Cardiac septum (tissue), 1 donor: ENCODE data around the gene CHRND. TPM values are rescaled to one million over a fixed set of nuclear protein-coding genes. Genes with fewer than 3 reads are reported as not detected.
A peak's percentile ranks its signal among the peaks of the same experiment; 100 is the strongest.
"Not testable (repeated sequence)": the region's sequence is repeated elsewhere in the genome, so short reads cannot be mapped to it uniquely, and the experiment has no call there.

ENCODE experiments used
- DNase-seq: peaks from one replicate; pipeline ENCODE4 v3.0.0-alpha.2; 2020; ENCODE audit warnings: low spot score
- intact Hi-C: fragments of 100-400 bp; cut with DNase I; formaldehyde crosslinking; loops from one replicate; pipeline ENCODE4 v1.14.0; 2022
- total RNA-seq: library from RNA; stranded (reverse); fragmentation: NEBNext Ultra II Directional; extraction: Animal tissue kit (Norgen Biotek cat#: 25700); gene quantifications from one replicate; pipeline ENCODE4 v1.2.1, GENCODE V29; 2021
- donor health status: DM: no; HTN: no; CAD: no.

Gene CHRND
- total RNA-seq, 1 donor from 2014 or later, result 0.11 TPM

GRCh38 chr2:232522623-232523401, 3.1 kb upstream of the CHRND start:
- no peak for DNase-seq
- intact Hi-C loops, result loop anchor here (2.0 to 5.0 kb wide), 2 partner anchors 76 to 616 kb away; no protein-coding TSS in a partner anchor

GRCh38 chr2:232523402-232523681, 2.6 kb upstream of the CHRND start:
- intact Hi-C loops, result loop anchor here (2.0 to 5.0 kb wide), 2 partner anchors 77 to 616 kb away; no protein-coding TSS in a partner anchor
- DNase-seq, result no peak

GRCh38 chr2:232523682-232524597, 2.0 kb upstream of the CHRND start:
- DNase-seq, result no peak
- intact Hi-C loops, result loop anchor here (2.0 to 5.0 kb wide), 2 partner anchors 77 to 617 kb away; no protein-coding TSS in a partner anchor

GRCh38 chr2:232524771-232525170, 1.2 kb upstream of the CHRND start:
- no peak for DNase-seq
- intact Hi-C loops, result loop anchor here (5.0 kb wide), 1 partner anchor 617 kb away; no protein-coding TSS in a partner anchor

- DNase-seq, result no peak
- intact Hi-C loops, result no loop called here
Observed at GRCh38 chr2:232525199-232525598, 761 bp upstream of the CHRND start.

- no peak for DNase-seq
- intact Hi-C loops, result no loop called here
Observed at GRCh38 chr2:232526372-232526941, 497 bp downstream of the CHRND start.

- intact Hi-C loops, result no loop called here
- no peak for DNase-seq
Observed at GRCh38 chr2:232527905-232528470, 2.0 kb downstream of the CHRND start.

GRCh38 chr2:232528746-232529460, 2.9 kb downstream of the CHRND start:
- intact Hi-C loops, result no loop called here

GRCh38 chr2:232529806-232530547, 4.0 kb downstream of the CHRND start:
- DNase-seq, result no peak
- intact Hi-C loops, result no loop called here

More at GRCh38 chr2:232528746-232529460, 2.9 kb downstream of the CHRND start:
- no peak for DNase-seq

- intact Hi-C loops, result no loop called here
- DNase-seq, result no peak
Observed at GRCh38 chr2:232530626-232531260, 4.8 kb downstream of the CHRND start.

- intact Hi-C loops, result no loop called here
- peak; percentile 70 for DNase-seq
Observed at GRCh38 chr2:232532419-232532818, 6.5 kb downstream of the CHRND start.

GRCh38 chr2:232532821-232533220, 6.9 kb downstream of the CHRND start:
- DNase-seq, result peak; percentile 62
- intact Hi-C loops, result not testable (repeated sequence)

GRCh38 chr2:232533944-232534710, 8.2 kb downstream of the CHRND start:
- intact Hi-C loops, result no loop called here
- DNase-seq, result peak; percentile 62

GRCh38 chr2:232534940-232535651, 9.1 kb downstream of the CHRND start:
- intact Hi-C loops, result no loop called here
- peak; percentile 59 for DNase-seq

GRCh38 chr2:232535761-232536530, 10.0 kb downstream of the CHRND start:
- DNase-seq, result peak; percentile 66
- intact Hi-C loops, result no loop called here

- intact Hi-C loops, result no loop called here
Observed at GRCh38 chr2:232537079-232537478, 11.1 kb downstream of the CHRND start.

More at GRCh38 chr2:232537079-232537478, 11.1 kb downstream of the CHRND start:
- DNase-seq, result peak; percentile 20
